ENCODE measurements around the gene SYNPO2.

Gene SYNPO2

DNA sequence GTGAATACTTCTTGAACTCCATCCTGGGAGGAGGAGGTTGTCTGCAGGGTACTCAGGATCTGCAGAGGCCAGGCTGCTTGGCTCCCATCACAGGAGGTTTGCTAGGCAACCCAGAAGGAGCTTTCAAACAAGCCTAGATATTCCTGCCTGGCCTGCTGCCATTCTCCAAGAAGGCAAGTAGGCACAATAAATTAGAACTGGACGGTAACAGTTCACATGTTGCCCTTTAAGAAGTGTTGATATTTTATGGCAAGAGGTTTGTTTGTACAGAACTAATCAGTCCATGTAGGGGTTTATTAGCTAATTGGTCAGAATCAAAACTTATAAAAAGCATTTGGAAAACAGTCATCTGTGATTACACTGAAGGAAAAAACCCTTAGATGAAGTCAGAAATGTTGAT lies 39.3 kb downstream of the SYNPO2 start:
- Histone ChIP-seq H3K4me2 (ENCODE audit: insufficient read depth, low read length) (no peak overlapping the region), H3K9ac (ENCODE audit: low read depth, low read length) (no peak overlapping the region), H3K4me3 (ENCODE audit: low read depth in 1 of 2, low read length in 2 of 2) (no peak overlapping the region), H3K9me3 (ENCODE audit: insufficient read depth, low read length, severe bottlenecking) (no peaks in the 10 kb centered on the region), H4K20me1 (ENCODE audit: insufficient read depth, low read length) (no peaks in the 10 kb centered on the region), H3K4me1 (ENCODE audit: insufficient read depth, low read length) (no peaks in the 10 kb centered on the region), H3K27me3 (ENCODE audit: insufficient read depth, low read length, poor library complexity) (no peaks in the 10 kb centered on the region), H3K27ac (ENCODE audit: low read length) (no peak overlapping the region), H3K79me2 (ENCODE audit: insufficient read depth, low read length) (no peaks in the 10 kb centered on the region), H3K36me3 (ENCODE audit: insufficient read depth, low read length) (no peaks in the 10 kb centered on the region), H2AFZ (ENCODE audit: low read depth, low read length) (no peak overlapping the region)
- TF ChIP-seq EZH2 (IDR thresholded peaks at IDR 0.05; ENCODE audit: borderline replicate concordance, low read depth, low read length, severe bottlenecking) = no peak
- TF ChIP-seq, protein P1, sequence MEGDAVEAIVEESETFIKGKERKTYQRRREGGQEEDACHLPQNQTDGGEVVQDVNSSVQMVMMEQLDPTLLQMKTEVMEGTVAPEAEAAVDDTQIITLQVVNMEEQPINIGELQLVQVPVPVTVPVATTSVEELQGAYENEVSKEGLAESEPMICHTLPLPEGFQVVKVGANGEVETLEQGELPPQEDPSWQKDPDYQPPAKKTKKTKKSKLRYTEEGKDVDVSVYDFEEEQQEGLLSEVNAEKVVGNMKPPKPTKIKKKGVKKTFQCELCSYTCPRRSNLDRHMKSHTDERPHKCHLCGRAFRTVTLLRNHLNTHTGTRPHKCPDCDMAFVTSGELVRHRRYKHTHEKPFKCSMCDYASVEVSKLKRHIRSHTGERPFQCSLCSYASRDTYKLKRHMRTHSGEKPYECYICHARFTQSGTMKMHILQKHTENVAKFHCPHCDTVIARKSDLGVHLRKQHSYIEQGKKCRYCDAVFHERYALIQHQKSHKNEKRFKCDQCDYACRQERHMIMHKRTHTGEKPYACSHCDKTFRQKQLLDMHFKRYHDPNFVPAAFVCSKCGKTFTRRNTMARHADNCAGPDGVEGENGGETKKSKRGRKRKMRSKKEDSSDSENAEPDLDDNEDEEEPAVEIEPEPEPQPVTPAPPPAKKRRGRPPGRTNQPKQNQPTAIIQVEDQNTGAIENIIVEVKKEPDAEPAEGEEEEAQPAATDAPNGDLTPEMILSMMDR (IDR thresholded peaks at IDR 0.05; ENCODE audit: borderline replicate concordance, extremely low read depth, low read length, poor library complexity, severe bottlenecking) = no peak
- no peak for ATAC-seq (ENCODE audit: insufficient read depth, low read depth)
- no peak for DNase-seq

DNA sequence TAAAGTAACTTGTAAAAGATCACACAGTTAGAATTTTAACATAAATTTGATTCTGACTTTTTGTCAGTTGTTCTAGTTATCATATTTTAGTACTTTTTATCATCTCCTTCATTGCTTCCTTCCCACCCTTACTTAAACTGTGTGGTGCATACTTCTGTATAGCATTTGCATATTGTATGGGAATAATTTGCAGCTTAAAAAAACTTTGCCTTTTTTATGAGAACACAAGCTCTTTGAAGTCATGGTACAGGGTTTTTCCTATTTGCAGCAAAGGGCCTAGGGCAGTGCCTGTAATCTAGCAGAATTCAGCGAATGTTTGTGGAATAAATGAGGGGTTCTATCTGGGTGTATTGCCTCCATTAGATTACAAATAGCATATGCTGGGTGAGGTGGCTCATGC lies 41.6 kb downstream of the SYNPO2 start:
- no peaks in the 10 kb centered on the region for H3K36me3 ChIP-seq (ENCODE audit: insufficient read depth, low read length)
- H3K9me3 ChIP-seq (ENCODE audit: insufficient read depth, low read length, severe bottlenecking) = no peaks in the 10 kb centered on the region
- H3K4me2 ChIP-seq (ENCODE audit: insufficient read depth, low read length) = no peak overlapping the region
- DNase-seq (no peak), ATAC-seq (ENCODE audit: insufficient read depth, low read depth) (no peak)
- TF ChIP-seq, protein P1 (IDR thresholded peaks at IDR 0.05; ENCODE audit: borderline replicate concordance, extremely low read depth, low read length, poor library complexity, severe bottlenecking) = no peak
- no peak for TF ChIP-seq EZH2 (IDR thresholded peaks at IDR 0.05; ENCODE audit: borderline replicate concordance, low read depth, low read length, severe bottlenecking)
- H3K27ac ChIP-seq (ENCODE audit: low read length) = no peak overlapping the region
- H3K4me3 ChIP-seq (ENCODE audit: low read depth in 1 of 2, low read length in 2 of 2) = no peak overlapping the region
- H3K9ac ChIP-seq (ENCODE audit: low read depth, low read length) = no peak overlapping the region
- no peak overlapping the region for H2AFZ ChIP-seq (ENCODE audit: low read depth, low read length)
- peaks cover 3% of the 10 kb centered on the region for H3K27me3 ChIP-seq (ENCODE audit: insufficient read depth, low read length, poor library complexity)
- H3K4me1 ChIP-seq (ENCODE audit: insufficient read depth, low read length) = no peaks in the 10 kb centered on the region
- H4K20me1 ChIP-seq (ENCODE audit: insufficient read depth, low read length) = no peaks in the 10 kb centered on the region
- H3K79me2 ChIP-seq (ENCODE audit: insufficient read depth, low read length) = no peaks in the 10 kb centered on the region

DNA sequence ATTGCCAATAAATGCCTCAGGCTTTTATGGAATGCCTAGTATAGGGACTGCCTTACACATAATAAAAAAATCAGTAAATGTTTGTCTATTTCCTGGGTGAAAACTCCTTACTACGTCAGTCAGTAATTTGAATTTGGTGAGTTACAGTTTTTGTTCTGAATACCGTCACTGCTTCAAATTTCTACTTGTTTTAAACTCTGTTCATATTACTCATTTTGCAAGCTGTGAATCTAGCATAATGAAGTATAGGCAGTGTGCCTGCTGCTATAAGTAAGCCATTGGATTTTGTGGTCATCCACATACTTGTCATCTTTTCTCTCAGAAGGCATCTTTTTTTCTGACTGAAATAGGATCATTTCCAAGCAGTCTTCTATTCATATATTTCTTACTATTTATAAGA lies 43.1 kb downstream of the SYNPO2 start:
- ATAC-seq (ENCODE audit: insufficient read depth, low read depth) (no peak), DNase-seq (no peak)
- Histone ChIP-seq H4K20me1 (ENCODE audit: insufficient read depth, low read length) (no peaks in the 10 kb centered on the region), H3K4me2 (ENCODE audit: insufficient read depth, low read length) (no peak overlapping the region), H2AFZ (ENCODE audit: low read depth, low read length) (no peak overlapping the region), H3K27me3 (ENCODE audit: insufficient read depth, low read length, poor library complexity) (peaks cover 8% of the 10 kb centered on the region), H3K36me3 (ENCODE audit: insufficient read depth, low read length) (no peaks in the 10 kb centered on the region), H3K4me1 (ENCODE audit: insufficient read depth, low read length) (no peaks in the 10 kb centered on the region), H3K27ac (ENCODE audit: low read length) (no peak overlapping the region), H3K79me2 (ENCODE audit: insufficient read depth, low read length) (no peaks in the 10 kb centered on the region), H3K9me3 (ENCODE audit: insufficient read depth, low read length, severe bottlenecking) (no peaks in the 10 kb centered on the region), H3K4me3 (ENCODE audit: low read depth in 1 of 2, low read length in 2 of 2) (no peak overlapping the region), H3K9ac (ENCODE audit: low read depth, low read length) (no peak overlapping the region)
- TF ChIP-seq, protein P1 (IDR thresholded peaks at IDR 0.05; ENCODE audit: borderline replicate concordance, extremely low read depth, low read length, poor library complexity, severe bottlenecking) = no peak
- no peak for TF ChIP-seq EZH2 (IDR thresholded peaks at IDR 0.05; ENCODE audit: borderline replicate concordance, low read depth, low read length, severe bottlenecking)

DNA sequence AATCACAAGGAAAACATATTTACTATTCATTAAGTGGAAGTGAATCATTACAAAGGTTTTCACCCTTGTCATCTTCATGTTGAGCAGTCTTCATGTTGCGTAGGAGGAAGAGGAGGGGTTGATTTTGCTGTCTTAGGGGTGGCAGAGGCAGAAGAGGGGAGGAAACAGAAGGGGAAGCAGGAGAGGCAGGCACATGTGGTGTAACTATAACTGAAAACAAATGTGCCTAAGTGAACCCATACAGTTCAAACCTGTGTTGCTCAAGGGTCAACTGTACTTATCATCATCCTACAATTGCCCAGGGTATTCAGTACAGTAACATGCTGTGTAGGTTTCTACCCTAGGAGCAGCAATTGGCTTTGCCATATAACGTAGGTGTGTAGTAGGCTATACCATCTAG lies 47.2 kb downstream of the SYNPO2 start:
- H3K36me3 ChIP-seq (ENCODE audit: insufficient read depth, low read length) = no peaks in the 10 kb centered on the region
- no peak overlapping the region for H3K27ac ChIP-seq (ENCODE audit: low read length)
- no peak overlapping the region for H2AFZ ChIP-seq (ENCODE audit: low read depth, low read length)
- ATAC-seq (ENCODE audit: insufficient read depth, low read depth) (no peak), DNase-seq (no peak)
- H3K4me3 ChIP-seq (ENCODE audit: low read depth in 1 of 2, low read length in 2 of 2) = no peak overlapping the region
- H4K20me1 ChIP-seq (ENCODE audit: insufficient read depth, low read length) = no peaks in the 10 kb centered on the region
- no peaks in the 10 kb centered on the region for H3K4me1 ChIP-seq (ENCODE audit: insufficient read depth, low read length)
- peaks cover 8% of the 10 kb centered on the region for H3K27me3 ChIP-seq (ENCODE audit: insufficient read depth, low read length, poor library complexity)
- no peaks in the 10 kb centered on the region for H3K79me2 ChIP-seq (ENCODE audit: insufficient read depth, low read length)
- H3K4me2 ChIP-seq (ENCODE audit: insufficient read depth, low read length) = no peak overlapping the region
- no peak for TF ChIP-seq EZH2 (IDR thresholded peaks at IDR 0.05; ENCODE audit: borderline replicate concordance, low read depth, low read length, severe bottlenecking)
- TF ChIP-seq, protein P1 (IDR thresholded peaks at IDR 0.05; ENCODE audit: borderline replicate concordance, extremely low read depth, low read length, poor library complexity, severe bottlenecking) = no peak
- no peak overlapping the region for H3K9ac ChIP-seq (ENCODE audit: low read depth, low read length)
- H3K9me3 ChIP-seq (ENCODE audit: insufficient read depth, low read length, severe bottlenecking) = no peaks in the 10 kb centered on the region

Measured in DND-41 (cell line).